ENCODE measurements around the gene MICAL3. TPM values are rescaled to one million over a fixed set of nuclear protein-coding genes. Genes with fewer than 3 reads are reported as not detected.

The MICAL3 gene
- total RNA-seq, 4 donors from 2014 or later, result 30.4 to 57.1 (median 37.7) TPM

DNA sequence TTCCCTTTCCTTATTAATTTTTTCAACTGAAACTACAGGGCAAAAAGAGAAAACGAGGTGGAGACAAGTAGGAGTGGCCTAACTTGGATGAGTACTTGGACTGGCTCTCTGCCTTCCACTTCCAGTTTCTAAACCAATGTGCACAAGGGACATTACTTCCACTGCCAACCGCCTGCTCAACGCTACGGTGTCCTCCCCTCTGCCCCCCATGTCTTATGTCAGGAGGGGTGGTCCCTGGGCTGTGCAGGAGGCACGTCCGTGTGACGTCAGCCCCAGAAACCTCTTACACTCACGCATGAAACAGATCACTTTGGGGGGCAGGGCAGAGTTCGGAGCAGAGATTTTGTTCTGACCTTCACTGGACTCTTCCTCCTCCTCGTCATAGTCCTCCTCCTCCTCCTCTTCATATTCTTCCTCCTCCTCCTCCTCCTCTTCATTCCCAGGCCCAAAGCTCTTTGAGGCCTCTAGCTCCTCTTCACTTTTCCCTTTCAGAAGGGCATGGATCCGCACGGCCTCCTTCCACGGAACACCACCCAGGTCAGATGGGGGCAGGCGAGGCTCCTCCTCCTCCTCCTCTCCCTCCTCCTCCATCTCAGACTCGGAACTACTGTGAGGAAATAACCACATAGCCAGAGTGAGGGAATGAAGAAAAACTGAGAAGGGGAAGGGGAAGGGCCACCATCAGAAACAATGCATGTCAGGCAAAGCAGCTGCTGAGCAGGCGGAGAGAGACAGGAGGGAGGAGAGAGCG, 192.7 kb downstream of the MICAL3 start:
- Histone ChIP-seq H3K4me1 (peaks cover 15% of the 10 kb centered on the region), H3K36me3 (peaks cover 14% of the 10 kb centered on the region), H3K27ac (peak overlapping the region; percentile 24), H3K4me3 (peak overlapping the region; percentile 0), H3K9me3 (no peaks in the 10 kb centered on the region), H3K27me3 (no peaks in the 10 kb centered on the region)
- WGBS, result 66% methylated on average over 17 of the region's 17 CpGs
- no peak for DNase-seq (ENCODE audit: low spot score in 2 of 2)
- TF ChIP-seq EP300 (IDR thresholded peaks at IDR 0.05) (no peak), POLR2A (IDR thresholded peaks at IDR 0.05) (no peak), CTCF (IDR thresholded peaks at IDR 0.05) (no peak), POLR2AphosphoS5 (IDR thresholded peaks at IDR 0.05) (no peak)

DNA sequence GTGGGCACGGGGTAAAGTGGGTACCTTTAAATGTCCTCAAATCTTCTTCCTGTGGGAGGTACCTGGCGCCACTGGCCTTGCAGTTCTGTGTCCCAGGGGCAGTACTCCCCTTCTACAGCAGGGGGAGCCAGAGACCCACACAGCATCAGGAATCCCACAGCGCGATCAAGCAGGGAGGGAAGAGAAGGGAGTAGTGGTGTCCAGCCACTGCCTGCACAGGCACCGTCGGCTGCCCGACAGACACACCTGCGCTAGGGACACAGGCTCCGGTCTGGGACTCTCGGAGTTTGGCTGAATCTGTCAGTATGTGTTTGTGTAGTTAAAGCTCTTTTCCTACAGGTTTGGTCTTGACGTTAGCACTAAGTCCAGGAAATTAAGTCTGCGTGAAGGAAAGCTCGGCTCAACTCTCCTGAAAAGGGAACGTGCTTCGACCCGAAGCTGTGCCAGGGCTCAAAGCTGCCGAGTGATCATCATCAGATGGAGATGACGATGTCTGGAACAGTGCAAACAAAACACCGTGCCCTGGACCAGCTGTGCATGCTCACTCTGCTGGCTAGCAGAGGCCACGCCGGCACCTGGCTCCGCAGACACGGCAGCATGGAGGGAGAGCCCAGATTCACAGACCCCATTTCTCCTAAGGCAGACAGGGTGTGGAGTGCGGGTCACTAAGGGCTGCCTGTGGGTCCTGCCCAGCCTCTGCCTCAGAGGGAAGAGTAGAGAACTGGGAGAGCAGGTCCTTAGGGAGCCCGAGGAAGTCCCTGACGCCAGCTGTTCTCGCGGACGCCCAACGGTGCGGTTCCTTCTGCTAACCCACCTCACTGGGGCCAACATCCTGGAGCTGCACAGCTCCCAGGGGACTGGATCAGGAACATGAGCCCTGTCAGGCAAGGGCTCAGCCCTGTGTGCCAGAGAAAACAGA, 194.1 kb downstream of the MICAL3 start:
- H3K4me3 ChIP-seq, result no peak overlapping the region
- H3K36me3 ChIP-seq, result peaks cover 22% of the 10 kb centered on the region
- peaks cover 14% of the 10 kb centered on the region for H3K4me1 ChIP-seq
- H3K9me3 ChIP-seq, result no peaks in the 10 kb centered on the region
- peak; percentile 92 for DNase-seq (ENCODE audit: low spot score in 2 of 2)
- no peak overlapping the region for H3K27ac ChIP-seq
- 28% methylated on average over 20 of the region's 31 CpGs for WGBS
- peak; percentile 98 to 100 for TF ChIP-seq CTCF (IDR thresholded peaks at IDR 0.05)
- TF ChIP-seq EP300 (IDR thresholded peaks at IDR 0.05), result no peak
- H3K27me3 ChIP-seq, result no peaks in the 10 kb centered on the region

- TF ChIP-seq POLR2A (IDR thresholded peaks at IDR 0.05) (no peak), EP300 (IDR thresholded peaks at IDR 0.05) (no peak), CTCF (IDR thresholded peaks at IDR 0.05) (no peak)
- 54% methylated on average over 5 of the region's 5 CpGs for WGBS
- DNase-seq (ENCODE audit: low spot score in 2 of 2), result no peak
- no peak overlapping the region for H3K4me3 ChIP-seq
- H3K27me3 ChIP-seq, result no peaks in the 10 kb centered on the region
- no peak overlapping the region for H3K27ac ChIP-seq
- H3K4me1 ChIP-seq, result peaks cover 14% of the 10 kb centered on the region
- peaks cover 25% of the 10 kb centered on the region for H3K36me3 ChIP-seq
- H3K9me3 ChIP-seq, result no peaks in the 10 kb centered on the region
Measured at GRCh38 chr22:17829695-17830042, 194.7 kb downstream of the MICAL3 start.

DNA sequence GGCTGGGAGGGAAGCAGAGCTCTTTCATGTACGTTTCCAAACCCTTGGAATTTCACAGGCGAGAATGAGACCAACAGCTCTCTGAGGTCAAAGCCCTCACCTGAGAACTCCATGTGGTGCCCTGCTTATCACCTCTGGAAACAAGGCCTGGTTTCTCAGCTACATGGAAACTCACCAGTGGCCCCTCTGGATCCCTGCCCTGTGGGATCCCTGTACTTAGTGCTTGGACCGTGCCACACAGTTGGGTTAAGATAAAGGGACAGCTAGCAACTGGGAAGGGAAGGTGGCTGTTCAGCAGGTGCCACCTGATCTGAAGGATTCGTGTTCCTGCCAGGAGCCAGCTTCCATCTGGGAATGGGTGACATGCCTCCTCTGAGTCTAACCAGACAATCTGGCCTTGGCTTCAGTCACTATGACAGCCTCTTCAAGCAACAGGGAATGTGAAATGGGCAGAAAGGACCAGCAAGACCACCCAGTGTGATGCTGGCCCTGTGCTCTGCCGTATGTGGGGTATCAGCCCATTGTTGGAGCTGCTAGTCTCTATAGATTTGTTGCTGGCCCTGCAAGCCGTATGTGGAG, 195.8 kb downstream of the MICAL3 start:
- TF ChIP-seq POLR2A (IDR thresholded peaks at IDR 0.05) (no peak), EP300 (IDR thresholded peaks at IDR 0.05) (no peak), POLR2AphosphoS5 (IDR thresholded peaks at IDR 0.05) (no peak), CTCF (IDR thresholded peaks at IDR 0.05) (no peak)
- Histone ChIP-seq H3K27me3 (no peaks in the 10 kb centered on the region), H3K9me3 (no peaks in the 10 kb centered on the region), H3K4me1 (peaks cover 14% of the 10 kb centered on the region), H3K27ac (no peak overlapping the region), H3K4me3 (no peak overlapping the region), H3K36me3 (peaks cover 26% of the 10 kb centered on the region)
- DNase-seq (ENCODE audit: low spot score in 2 of 2), result no peak
- WGBS, result 91% methylated on average over 6 of the region's 6 CpGs

DNA sequence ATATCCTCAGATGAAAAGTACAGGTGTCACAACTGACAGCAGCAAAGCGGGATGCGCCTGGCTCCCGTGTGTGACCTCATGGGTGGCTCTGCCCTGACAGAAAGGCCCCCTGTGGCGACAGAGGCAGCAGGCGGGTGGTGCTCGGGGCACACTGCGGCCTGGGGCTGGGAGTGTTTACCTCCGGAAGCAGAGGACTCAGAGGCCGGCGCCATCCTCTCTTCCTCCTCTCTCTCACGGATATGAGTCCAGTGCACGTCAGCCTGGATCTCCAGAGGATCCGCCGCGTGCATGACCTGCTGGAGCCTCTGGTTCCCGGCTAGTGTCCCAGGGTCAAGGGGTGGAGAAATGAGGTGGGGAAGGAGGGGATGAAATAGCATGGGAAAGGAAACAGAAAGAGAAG, 196.9 kb downstream of the MICAL3 start:
- DNase-seq (ENCODE audit: low spot score in 2 of 2), result no peak
- no peak overlapping the region for H3K27ac ChIP-seq
- WGBS, result 80% methylated on average over 16 of the region's 16 CpGs
- H3K4me3 ChIP-seq, result no peak overlapping the region
- no peaks in the 10 kb centered on the region for H3K27me3 ChIP-seq
- no peaks in the 10 kb centered on the region for H3K9me3 ChIP-seq
- H3K4me1 ChIP-seq, result peaks cover 14% of the 10 kb centered on the region
- TF ChIP-seq POLR2AphosphoS5 (IDR thresholded peaks at IDR 0.05), result no peak
- no peak for TF ChIP-seq CTCF (IDR thresholded peaks at IDR 0.05)
- TF ChIP-seq POLR2A (IDR thresholded peaks at IDR 0.05), result no peak
- no peak for TF ChIP-seq EP300 (IDR thresholded peaks at IDR 0.05)
- H3K36me3 ChIP-seq, result peaks cover 30% of the 10 kb centered on the region

Measured in suprapubic skin (tissue), 4 donors.